ENCODE results near the gene C1orf159. TPM values are rescaled to one million over a fixed set of nuclear protein-coding genes. Genes with fewer than 3 reads are reported as not detected.
"Not testable (repeated sequence)": the region's sequence is repeated elsewhere in the genome, so short reads cannot be mapped to it uniquely, and the experiment has no call there.

Gene C1orf159
- total and polyA plus RNA-seq, 2 experiments from 2014 or later = 21.7 to 36.2 TPM

- no peaks in the 10 kb centered on the region for H3K9me3 ChIP-seq (ENCODE audit: low read depth)
- TF ChIP-seq, protein P1, sequence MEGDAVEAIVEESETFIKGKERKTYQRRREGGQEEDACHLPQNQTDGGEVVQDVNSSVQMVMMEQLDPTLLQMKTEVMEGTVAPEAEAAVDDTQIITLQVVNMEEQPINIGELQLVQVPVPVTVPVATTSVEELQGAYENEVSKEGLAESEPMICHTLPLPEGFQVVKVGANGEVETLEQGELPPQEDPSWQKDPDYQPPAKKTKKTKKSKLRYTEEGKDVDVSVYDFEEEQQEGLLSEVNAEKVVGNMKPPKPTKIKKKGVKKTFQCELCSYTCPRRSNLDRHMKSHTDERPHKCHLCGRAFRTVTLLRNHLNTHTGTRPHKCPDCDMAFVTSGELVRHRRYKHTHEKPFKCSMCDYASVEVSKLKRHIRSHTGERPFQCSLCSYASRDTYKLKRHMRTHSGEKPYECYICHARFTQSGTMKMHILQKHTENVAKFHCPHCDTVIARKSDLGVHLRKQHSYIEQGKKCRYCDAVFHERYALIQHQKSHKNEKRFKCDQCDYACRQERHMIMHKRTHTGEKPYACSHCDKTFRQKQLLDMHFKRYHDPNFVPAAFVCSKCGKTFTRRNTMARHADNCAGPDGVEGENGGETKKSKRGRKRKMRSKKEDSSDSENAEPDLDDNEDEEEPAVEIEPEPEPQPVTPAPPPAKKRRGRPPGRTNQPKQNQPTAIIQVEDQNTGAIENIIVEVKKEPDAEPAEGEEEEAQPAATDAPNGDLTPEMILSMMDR (IDR thresholded peaks at IDR 0.05; ENCODE audit: low read depth, low read length) = no peak
- H3K27me3 ChIP-seq = no peaks in the 10 kb centered on the region
- DNase-seq (ENCODE audit: low read depth in 1 of 2, low spot score in 1 of 2) = peak in 1 of 2 donors; percentile 14
- no peaks in the 10 kb centered on the region for H3K36me3 ChIP-seq
- H3K4me1 ChIP-seq (ENCODE audit: low read depth) = peaks cover 9% of the 10 kb centered on the region
- H3K4me3 ChIP-seq = no peak overlapping the region
- no peak overlapping the region for H3K27ac ChIP-seq
These were observed 38.0 kb upstream of the C1orf159 start for GRCh38 chr1:1153874-1154273.

- not testable (repeated sequence) for H3K4me1 ChIP-seq (ENCODE audit: low read depth); DNase-seq (ENCODE audit: low read depth in 1 of 2, low spot score in 1 of 2); H3K4me3 ChIP-seq; H3K27me3 ChIP-seq; H3K36me3 ChIP-seq; H3K27ac ChIP-seq; H3K9me3 ChIP-seq (ENCODE audit: low read depth)
These were observed 37.3 kb upstream of the C1orf159 start for GRCh38 chr1:1153215-1153614.

DNA sequence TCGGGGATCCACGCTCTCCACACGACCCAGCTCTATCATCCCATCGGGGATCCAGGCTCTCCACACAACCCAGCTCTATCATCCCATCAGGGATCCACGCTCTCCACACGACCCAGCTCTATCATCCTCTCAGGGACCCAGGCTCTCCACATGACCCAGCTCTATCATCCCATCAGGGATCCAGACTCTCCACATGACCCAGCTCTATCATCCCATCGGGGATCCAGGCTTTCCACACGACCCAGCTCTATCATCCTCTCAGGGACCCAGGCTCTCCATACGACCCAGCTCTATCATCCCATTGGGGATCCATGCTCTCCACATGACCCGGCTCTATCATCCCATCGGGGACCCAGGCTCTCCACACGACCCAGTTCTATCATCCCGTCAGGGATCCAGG, 36.5 kb upstream of the C1orf159 start:
- not testable (repeated sequence) for H3K9me3 ChIP-seq (ENCODE audit: low read depth); DNase-seq (ENCODE audit: low read depth in 1 of 2, low spot score in 1 of 2); H3K4me1 ChIP-seq (ENCODE audit: low read depth); H3K27ac ChIP-seq; H3K4me3 ChIP-seq; H3K36me3 ChIP-seq; H3K27me3 ChIP-seq

- Histone ChIP-seq H3K27ac (no peak overlapping the region), H3K9me3 (ENCODE audit: low read depth) (no peaks in the 10 kb centered on the region), H3K4me3 (no peak overlapping the region), H3K4me1 (ENCODE audit: low read depth) (no peaks in the 10 kb centered on the region), H3K36me3 (no peaks in the 10 kb centered on the region), H3K27me3 (no peaks in the 10 kb centered on the region)
- TF ChIP-seq, protein P1 (IDR thresholded peaks at IDR 0.05; ENCODE audit: low read depth, low read length) = no peak
- no peak for DNase-seq (ENCODE audit: low read depth in 1 of 2, low spot score in 1 of 2)
These were observed 35.4 kb upstream of the C1orf159 start for GRCh38 chr1:1151306-1151705.

DNA sequence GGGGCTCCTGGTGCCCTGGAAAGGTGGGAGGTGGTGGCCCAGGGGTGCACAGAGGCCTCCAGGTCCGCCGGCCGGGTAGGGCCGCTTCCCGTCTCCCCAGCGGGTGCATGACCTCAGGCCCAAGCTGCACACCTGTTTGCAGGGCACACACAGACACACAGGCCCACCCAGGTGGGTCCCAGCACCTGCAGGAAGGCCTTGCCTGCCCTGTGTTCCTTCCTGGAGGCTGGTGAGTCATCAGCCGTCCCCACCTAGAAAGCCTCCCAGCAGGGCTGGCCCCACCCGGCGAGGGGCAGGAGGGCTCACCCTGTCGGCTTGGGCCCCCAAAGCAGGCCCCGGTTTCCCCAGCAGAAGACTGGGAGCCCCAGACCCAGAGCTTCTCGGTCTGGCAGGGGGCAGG, 34.2 kb upstream of the C1orf159 start:
- Histone ChIP-seq H3K27ac (no peak overlapping the region), H3K36me3 (no peaks in the 10 kb centered on the region), H3K27me3 (no peaks in the 10 kb centered on the region), H3K4me1 (ENCODE audit: low read depth) (no peaks in the 10 kb centered on the region), H3K9me3 (ENCODE audit: low read depth) (no peaks in the 10 kb centered on the region), H3K4me3 (no peak overlapping the region)
- no peak for DNase-seq (ENCODE audit: low read depth in 1 of 2, low spot score in 1 of 2)
- TF ChIP-seq, protein P1 (IDR thresholded peaks at IDR 0.05; ENCODE audit: low read depth, low read length) = no peak

GRCh38 chr1:1149416-1149815, 33.5 kb upstream of the C1orf159 start:
- Histone ChIP-seq H3K4me1 (ENCODE audit: low read depth) (no peaks in the 10 kb centered on the region), H3K27ac (no peak overlapping the region), H3K36me3 (no peaks in the 10 kb centered on the region), H3K4me3 (no peak overlapping the region), H3K9me3 (ENCODE audit: low read depth) (no peaks in the 10 kb centered on the region), H3K27me3 (no peaks in the 10 kb centered on the region)
- DNase-seq (ENCODE audit: low read depth in 1 of 2, low spot score in 1 of 2) = no peak
- TF ChIP-seq, protein P1 (IDR thresholded peaks at IDR 0.05; ENCODE audit: low read depth, low read length) = no peak

GRCh38 chr1:1148569-1148968, 32.7 kb upstream of the C1orf159 start:
- DNase-seq (ENCODE audit: low read depth in 1 of 2, low spot score in 1 of 2) = no peak
- Histone ChIP-seq H3K36me3 (no peaks in the 10 kb centered on the region), H3K27ac (no peak overlapping the region), H3K27me3 (no peaks in the 10 kb centered on the region), H3K4me1 (ENCODE audit: low read depth) (no peaks in the 10 kb centered on the region), H3K4me3 (no peak overlapping the region), H3K9me3 (ENCODE audit: low read depth) (no peaks in the 10 kb centered on the region)
- TF ChIP-seq, protein P1 (IDR thresholded peaks at IDR 0.05; ENCODE audit: low read depth, low read length) = no peak
